ENCODE measurements around the gene KRT6C.

KRT6C gene

GRCh38 chr12:52434081-52434733, 39.4 kb downstream of the KRT6C start, which contains the start of gene KRT75:
TSS of gene KRT75 (minus strand) at chr12:52434371. CDS start at chr12:52434304, 67 bp downstream.
- no peak for DNase-seq

DNA sequence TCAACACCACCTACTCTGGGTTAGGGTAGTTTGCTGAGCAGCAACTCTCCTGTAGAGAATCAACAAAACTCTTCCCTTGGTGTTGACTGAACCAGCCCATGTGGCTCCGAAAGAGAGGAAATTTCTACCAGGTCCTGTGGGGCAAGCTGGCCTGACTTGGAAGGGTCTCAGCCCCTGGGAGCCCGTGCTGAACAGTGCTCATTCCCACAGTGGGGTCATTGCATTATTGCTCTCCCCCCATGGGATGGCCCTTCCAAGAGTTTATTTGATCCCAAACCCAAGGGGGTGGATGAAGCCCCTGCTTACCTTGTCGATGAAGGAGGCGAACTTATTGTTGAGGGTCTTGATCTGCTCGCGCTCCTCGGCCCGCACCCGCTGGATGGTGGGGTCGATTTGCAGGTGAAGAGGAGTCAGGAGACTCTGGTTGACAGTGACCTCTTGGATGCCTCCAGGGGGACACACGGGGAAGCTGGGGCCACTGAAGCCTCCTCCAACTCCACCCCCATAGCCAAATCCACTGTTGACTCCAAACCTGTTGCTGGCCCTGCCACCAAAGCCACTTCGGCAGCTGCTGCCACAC, 40.0 kb downstream of the KRT6C start:
- DNase-seq, result no peak

DNA sequence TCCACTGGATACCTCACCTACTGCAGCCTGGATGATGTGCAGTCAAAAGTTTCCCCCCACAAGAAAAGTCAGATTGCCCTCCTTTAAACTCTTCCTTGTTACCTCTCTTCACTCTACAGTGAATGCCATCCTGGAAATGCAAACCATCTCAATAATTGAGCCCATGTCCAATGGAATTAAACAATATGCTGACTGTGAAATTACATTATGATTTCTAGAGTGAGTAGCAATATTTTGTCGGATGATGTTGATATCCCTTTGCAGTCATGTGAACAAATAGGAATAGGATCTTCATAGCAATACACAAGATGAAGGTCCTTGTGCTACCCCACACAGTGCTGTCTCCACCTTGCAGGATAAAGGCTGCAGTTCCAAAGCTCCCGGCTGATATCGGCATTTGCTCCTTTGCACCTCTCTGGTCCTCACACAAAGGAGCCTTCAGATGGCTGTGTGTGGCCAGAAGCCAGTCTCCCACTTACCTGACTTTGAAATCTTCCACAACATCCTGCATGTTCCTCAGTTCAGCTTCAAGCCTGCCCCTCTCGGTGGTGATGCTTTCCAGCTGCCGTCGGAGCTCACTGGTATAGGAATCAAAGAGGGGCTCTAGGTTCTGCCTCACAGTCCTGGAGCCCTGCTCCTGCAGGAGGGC, 40.9 kb downstream of the KRT6C start:
- DNase-seq, result no peak

- no peak for DNase-seq
Measured at GRCh38 chr12:52428121-52428520, 45.5 kb downstream of the KRT6C start.

DNA sequence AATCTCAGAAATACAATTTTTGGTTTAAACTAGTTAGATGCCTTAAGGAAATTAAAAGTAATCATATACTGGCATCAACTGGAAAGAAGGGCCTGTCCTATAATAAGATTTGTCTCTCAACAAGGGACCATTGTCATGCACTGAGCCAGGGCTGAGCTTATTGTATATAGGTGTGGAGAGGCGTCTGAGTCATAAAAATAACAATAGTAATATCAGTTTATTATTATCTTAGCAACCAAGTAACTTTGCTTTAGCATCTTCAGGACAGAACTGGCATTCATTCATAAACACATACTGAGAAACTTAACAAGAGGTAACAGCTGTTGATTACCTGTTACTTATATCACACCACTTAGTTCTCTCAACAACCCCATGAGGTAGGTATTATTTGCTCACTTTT, 46.5 kb downstream of the KRT6C start:
- DNase-seq, result no peak

DNA sequence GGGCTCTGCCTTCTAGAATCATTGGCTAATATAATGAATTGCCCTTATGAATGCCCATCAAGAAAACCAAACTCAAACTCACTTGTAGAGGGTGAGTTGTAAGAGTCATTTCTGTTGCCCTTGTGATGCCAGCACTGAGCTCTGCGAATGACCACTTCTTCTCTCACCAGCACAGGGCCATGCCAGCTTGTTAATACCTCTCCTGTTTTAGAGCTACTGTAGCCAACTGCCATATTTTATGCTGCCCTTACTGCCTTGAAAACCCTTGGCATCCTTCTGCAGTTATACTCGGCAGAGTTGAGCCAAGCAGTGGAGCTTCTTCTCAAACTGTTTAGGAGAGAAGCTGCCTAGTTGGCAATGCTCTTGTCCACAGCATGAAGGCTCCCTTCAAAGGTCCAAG, 47.6 kb downstream of the KRT6C start:
- no peak for DNase-seq

- DNase-seq, result no peak
Measured at GRCh38 chr12:52425466-52425865, 48.1 kb downstream of the KRT6C start.

GRCh38 chr12:52423661-52424500, 49.7 kb downstream of the KRT6C start:
- DNase-seq, result peak; percentile 66

DNA sequence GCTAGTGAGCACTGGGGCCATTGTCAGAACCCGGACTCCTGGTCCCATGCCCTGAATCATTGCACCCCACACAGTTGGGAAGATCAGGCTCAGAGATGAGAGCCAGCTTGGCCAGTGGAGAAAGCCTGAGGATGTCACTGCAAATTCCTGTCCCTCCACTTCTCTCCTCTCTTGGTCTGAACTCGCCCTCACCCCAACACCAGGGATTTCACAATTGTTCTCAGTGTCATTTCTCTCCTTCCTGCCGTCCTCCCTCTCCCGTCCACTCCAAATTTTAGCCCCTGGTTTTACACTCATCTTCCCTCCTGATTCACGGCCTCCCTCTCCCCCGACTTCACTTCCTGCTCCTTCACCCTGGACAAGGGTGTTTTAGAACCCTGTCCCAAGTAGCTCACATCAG, 50.6 kb downstream of the KRT6C start:
- DNase-seq, result no peak

DNA sequence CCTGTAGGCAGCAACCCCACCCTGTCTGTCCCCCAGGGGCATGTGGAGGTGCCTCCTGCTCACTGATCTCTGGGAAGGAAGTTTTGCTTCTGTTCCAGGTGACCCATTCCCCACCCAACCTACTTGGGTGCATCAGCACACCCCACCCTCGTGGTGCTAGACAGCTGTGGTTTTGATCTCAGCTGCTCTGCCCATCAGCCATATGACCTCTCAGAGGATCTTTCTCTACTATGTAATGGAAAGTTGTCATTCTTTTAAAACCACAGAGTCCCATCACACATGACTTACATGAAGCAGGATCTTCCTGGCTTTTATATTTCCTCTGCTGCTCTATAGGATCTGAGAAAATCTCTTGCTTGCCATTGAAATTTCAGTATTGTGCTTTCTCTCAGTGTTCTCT, 53.9 kb downstream of the KRT6C start:
- DNase-seq, result no peak

GRCh38 chr12:52418576-52419110, 55.0 kb downstream of the KRT6C start:
- no peak for DNase-seq
